VCaP (cell line): ENCODE measurements around the gene TMEM119.

Experiments used
- H3K27ac ChIP-seq: fragments of 450-650 bp; 2 replicates; pipeline ENCODE4 v1.5.1; 2017
- TF ChIP-seq, protein P1 (sequence below): fragments of 450-650 bp; conservative IDR thresholded peaks from 2 replicates; pipeline ENCODE4 v1.5.1; 2017; ENCODE audit warnings: mild to moderate bottlenecking, moderate library complexity

TMEM119 gene, protein sequence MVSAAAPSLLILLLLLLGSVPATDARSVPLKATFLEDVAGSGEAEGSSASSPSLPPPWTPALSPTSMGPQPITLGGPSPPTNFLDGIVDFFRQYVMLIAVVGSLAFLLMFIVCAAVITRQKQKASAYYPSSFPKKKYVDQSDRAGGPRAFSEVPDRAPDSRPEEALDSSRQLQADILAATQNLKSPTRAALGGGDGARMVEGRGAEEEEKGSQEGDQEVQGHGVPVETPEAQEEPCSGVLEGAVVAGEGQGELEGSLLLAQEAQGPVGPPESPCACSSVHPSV

DNA sequence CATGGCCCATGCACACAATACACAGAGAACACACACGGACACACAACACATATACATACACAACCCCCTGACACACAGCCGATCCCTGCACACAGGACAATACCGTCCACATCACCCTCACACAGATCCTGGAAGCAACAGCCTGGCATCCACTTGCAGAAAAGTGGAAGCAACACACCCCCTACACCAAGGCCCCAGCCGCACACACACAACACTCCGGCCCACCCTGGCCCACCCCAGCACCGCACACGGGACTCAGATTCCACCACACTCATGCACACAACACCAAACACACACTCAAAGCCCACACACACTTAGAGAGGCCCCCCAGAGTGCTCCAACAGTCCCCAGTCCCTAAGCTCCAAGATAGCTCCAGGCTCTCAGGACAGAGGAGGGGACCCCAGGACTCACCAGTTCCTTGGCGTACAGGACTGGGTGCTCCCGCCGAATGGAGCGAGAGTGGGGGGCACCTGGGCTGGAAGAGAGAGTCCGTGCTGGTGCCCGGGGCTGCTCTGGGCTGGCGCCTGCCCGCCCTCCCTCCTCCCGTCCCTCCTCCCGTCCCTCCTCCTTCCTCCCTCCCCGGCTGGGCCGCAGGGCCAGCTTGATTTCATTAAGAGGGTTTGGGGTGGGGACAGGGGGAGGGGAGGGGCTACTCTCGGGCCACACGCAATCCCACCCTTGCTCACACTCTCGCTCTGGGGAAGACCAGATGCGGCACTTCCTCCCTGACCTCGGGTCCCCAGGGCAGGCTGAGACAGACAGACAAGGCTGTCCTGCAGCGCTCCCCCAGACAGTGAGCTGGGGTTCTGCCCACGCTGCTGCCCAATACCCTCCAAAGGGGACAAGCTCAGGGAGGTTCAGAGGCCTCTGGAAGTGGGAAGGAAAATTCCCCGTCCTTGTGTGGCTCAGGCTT is at the start of gene TMEM119:
TMEM119 (minus strand) TSS at position 526 of the 913 bp plus-strand sequence. CDS start 5,701 bp downstream, outside the sequence.
- H3K27ac ChIP-seq = no peak within 1 kb of the TSS
- TF ChIP-seq, protein P1, sequence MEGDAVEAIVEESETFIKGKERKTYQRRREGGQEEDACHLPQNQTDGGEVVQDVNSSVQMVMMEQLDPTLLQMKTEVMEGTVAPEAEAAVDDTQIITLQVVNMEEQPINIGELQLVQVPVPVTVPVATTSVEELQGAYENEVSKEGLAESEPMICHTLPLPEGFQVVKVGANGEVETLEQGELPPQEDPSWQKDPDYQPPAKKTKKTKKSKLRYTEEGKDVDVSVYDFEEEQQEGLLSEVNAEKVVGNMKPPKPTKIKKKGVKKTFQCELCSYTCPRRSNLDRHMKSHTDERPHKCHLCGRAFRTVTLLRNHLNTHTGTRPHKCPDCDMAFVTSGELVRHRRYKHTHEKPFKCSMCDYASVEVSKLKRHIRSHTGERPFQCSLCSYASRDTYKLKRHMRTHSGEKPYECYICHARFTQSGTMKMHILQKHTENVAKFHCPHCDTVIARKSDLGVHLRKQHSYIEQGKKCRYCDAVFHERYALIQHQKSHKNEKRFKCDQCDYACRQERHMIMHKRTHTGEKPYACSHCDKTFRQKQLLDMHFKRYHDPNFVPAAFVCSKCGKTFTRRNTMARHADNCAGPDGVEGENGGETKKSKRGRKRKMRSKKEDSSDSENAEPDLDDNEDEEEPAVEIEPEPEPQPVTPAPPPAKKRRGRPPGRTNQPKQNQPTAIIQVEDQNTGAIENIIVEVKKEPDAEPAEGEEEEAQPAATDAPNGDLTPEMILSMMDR = no peak

DNA sequence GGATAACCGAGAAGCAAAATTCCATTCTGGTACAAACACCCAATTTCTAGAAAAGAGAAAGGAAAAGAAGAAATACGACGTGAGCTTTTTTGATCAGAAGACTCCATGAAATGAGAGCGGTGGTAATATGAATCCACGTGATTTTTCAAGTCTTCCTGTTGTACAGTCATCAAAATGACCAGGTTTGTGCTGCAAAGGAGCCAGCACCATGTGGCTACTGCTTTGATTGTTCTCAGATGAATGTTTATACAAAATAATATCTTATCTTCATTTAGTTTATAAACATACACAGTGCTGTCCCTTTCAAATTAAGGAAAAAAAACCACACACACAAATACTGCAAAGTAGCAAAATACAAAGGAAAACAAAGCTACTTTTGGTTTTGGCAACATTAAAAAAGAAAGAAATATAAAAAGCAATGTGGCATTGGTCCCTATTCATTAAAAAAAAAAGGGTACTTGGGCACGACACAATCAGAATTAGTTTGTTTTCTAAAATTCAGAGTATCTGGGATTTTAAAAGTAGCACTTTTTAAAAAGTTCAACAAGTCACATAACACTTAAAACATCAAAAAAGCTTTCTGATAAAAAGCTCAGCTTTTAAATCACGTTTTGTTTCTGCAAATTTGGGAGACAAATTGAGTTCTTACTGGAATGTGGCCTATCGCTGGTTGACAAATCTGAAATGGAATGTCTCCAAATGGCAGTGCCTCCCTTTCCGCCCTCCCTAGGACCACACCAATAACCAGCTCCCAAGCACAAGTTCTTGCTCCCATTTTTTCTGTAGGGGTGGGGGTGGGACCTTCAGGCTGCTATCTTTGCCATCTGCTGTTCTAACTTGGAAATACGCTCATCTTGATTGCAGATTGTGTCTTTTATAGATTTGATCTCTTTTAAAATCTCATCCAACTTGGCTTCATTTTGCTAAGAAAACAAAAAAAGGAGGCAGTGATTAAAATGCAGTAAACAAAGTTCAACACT is 49.0 kb upstream of the TMEM119 start:
- TF ChIP-seq, protein P1 = no peak
- H3K27ac ChIP-seq = no peak overlapping the region

DNA sequence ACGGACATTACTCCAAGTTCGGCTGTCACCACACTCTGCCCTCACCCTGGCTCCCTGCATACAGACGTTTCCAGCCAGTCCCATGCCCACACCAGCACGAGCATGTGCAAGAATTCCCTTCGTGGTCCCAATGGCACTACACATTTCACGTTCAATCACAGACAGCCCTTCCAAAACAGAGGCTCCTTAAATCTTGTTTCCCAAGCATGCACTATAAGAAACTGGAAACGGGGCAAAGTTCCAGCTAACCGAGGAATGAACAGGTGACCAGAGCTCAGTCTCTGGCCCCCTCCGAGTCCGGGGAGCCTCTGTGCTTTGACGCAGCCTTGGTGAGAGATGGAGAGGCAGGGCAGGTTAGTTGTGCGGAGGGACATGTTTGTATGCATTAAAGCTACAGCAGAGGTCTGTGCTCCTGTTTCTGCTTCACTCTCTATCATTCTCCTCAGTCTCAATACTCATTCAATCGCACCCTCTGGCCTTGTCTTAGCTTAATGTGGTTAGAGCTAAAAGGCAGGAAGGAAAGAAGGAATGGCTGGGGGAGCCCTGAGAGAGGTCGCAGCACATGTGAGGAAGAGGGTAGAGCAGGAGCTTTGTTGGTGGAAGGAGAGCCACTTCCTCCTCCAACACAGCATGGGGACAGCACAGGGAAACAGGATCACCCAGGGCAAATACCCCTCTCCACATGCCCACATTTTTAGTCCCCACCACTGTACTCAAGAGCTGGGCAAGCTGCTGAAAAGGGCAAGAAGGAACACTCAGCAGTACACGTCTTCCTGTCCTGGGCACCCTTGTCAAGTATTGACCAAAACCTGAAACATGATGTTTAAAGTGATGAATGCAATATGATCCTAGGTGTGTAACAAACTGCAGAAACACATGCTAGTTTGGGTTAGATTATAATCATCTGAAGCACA is 48.1 kb upstream of the TMEM119 start:
- no peak overlapping the region for H3K27ac ChIP-seq
- TF ChIP-seq, protein P1 = no peak

DNA sequence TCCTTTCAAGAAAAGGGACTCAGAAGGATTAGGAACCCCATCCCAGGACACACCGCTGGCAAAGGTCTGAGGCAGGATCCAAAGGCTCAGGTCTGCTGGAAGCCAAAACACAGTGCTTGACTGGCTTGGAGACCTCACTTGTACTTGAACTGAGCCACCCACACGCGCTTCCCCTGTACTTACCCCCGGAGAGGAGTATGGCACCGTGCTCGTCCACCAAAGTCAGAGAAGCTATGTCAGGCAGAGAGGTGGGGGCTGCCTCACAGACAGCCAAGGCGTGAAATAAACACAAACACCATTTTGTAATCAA is 46.9 kb upstream of the TMEM119 start:
- no peak overlapping the region for H3K27ac ChIP-seq
- TF ChIP-seq, protein P1 = no peak

DNA sequence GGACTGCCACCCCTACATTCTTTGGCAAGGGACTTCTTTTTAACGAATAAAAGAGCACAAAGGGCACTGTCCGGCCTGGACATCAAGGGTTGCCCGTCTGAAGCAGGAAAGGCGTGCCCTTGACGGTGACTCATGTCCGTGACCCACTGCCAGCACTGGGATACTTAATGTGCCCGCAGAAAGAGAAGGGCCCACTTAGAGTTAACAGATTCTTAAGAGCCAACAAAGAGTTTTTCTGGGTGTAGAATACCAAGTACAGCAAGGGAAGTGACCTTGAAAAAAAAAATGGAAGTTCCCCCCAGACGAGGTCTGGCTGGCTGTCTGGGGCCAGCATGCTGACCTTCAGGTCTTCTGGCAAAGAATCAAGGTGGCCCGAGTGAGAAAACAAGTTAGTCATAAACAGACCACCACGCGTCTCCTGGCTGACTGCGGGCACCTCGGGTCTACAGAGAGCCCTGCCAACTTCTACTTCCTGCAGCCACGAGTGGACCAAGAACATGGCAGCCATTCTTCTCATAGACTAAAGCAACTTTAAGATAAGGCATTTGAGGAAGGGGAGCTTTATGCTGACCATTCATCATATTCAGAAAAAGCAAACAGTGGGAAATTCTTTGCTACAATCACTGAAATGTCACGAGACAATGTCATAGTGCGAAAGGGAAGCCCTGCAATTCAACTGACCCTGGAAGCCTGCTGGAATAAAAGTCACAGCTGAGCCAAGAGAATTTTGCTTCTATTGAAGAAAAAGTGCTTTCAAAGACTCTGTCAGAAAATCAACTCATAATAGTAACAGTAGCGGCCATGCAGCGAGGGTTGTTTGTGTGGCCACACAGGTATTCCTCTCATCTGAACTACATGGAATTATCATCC is 46.3 kb upstream of the TMEM119 start:
- TF ChIP-seq, protein P1 = no peak
- no peak overlapping the region for H3K27ac ChIP-seq
